Fibroblast of lung (primary cell): ENCODE results near the gene PTPN13.

Experiments used
- EZH2 ChIP-seq: IDR thresholded peaks from 2 replicates; pipeline ENCODE4 v1.5.1; 2012; ENCODE audit warnings: low read length, control low read depth, mild to moderate bottlenecking; ENCODE audit errors: missing control alignments
- TF ChIP-seq, protein P1 (sequence below), 2 donors: IDR thresholded peaks in 1 of 2; conservative IDR thresholded peaks in 1 of 2; 1 replicate in 1 of 2; 2 replicates in 1 of 2; pipeline ENCODE4 v1.5.1; 2011 to 2012; ENCODE audit warnings: low read length in 2 of 2, control low read depth in 1 of 2, inconsistent platforms in 1 of 2, low read depth in 1 of 2, mild to moderate bottlenecking in 1 of 2

- TF ChIP-seq, protein P1, sequence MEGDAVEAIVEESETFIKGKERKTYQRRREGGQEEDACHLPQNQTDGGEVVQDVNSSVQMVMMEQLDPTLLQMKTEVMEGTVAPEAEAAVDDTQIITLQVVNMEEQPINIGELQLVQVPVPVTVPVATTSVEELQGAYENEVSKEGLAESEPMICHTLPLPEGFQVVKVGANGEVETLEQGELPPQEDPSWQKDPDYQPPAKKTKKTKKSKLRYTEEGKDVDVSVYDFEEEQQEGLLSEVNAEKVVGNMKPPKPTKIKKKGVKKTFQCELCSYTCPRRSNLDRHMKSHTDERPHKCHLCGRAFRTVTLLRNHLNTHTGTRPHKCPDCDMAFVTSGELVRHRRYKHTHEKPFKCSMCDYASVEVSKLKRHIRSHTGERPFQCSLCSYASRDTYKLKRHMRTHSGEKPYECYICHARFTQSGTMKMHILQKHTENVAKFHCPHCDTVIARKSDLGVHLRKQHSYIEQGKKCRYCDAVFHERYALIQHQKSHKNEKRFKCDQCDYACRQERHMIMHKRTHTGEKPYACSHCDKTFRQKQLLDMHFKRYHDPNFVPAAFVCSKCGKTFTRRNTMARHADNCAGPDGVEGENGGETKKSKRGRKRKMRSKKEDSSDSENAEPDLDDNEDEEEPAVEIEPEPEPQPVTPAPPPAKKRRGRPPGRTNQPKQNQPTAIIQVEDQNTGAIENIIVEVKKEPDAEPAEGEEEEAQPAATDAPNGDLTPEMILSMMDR (conservative IDR thresholded peaks at IDR 0.05 in 1 of 2, IDR thresholded peaks at IDR 0.05 in 1 of 2; ENCODE audit: low read depth in 1 of 2, low read length in 2 of 2), result no peak
- TF ChIP-seq EZH2, result no peak
Measured at GRCh38 chr4:86840858-86841257, 246.7 kb downstream of the PTPN13 start.
